ENCODE data around the gene RNF223. TPM values are rescaled to one million over a fixed set of nuclear protein-coding genes. Genes with fewer than 3 reads are reported as not detected.

Gene RNF223
- total and polyA plus RNA-seq, 2 of the 13 experiments (the other 11 are each of a cell fraction or from before 2014, with no cell fraction given): 0.03 TPM; not detected in 1

DNA sequence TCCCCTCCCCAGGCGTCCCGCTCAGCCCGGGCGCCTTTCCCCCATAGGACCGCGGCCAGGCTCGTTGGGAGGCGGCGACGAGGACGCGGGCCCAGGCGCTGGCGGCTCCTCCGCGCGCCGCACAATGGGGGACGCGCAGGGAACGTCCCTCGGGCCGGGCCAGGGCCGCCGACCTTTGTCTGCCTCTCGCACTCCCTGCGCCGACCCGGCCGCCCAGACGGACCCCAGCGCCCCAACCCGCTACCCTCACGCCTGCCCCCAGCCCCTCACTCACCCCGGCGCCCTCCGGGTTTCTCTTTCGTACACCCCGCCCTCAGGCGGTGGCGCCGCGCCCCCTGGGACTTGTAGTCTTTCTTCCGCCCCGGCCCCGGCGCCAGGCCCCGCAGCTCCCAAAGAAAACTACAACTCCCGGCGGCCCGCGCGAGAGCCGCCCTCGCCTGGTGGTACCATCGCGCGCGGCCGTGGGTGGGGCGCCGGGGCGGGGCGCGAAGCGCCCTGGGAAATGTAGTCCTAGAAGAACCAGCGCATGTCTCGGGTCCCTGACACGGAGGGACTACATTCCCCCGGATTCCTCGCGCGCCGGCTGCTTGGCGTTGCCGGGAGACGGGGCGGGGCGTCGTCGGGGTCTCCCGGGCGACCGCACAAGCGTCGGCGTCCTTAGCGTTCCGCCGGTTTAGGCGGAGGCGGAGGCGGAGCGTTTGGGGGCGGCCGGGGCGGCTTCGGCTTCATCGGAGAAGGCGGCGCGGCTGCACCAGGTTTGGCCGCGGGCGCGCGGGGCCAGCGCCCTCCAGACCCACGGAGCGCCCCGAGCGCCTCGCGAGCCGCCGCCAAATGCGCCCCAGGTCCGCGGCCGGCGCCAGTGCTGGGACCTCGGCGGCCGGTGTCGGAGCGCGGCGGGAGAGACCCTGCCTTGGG is 41.9 kb upstream of the RNF223 start, which contains the start of gene C1orf159 (continued):
- TF ChIP-seq THAP9 (CRISPR knock-in tag; IDR thresholded peaks at IDR 0.05; ENCODE audit: borderline replicate concordance) (peak; percentile 18; the same call in 1 of the 2 replicates), NCOA5 (CRISPR knock-in tag; IDR thresholded peaks at IDR 0.05) (no peak), MTF2 (CRISPR knock-in tag; IDR thresholded peaks at IDR 0.05; ENCODE audit: borderline replicate concordance) (no peak), TOPORS (CRISPR knock-in tag; IDR thresholded peaks at IDR 0.05) (no peak), NFE2 (CRISPR knock-in tag; IDR thresholded peaks at IDR 0.05) (no peak), FOXK1 (CRISPR knock-in tag; IDR thresholded peaks at IDR 0.05; ENCODE audit: borderline replicate concordance, low read depth) (peak; percentile 87; the same call in 1 of the 2 replicates), ZNF720 (CRISPR knock-in tag; IDR thresholded peaks at IDR 0.05) (no peak), STAT5B (CRISPR knock-in tag; IDR thresholded peaks at IDR 0.05) (no peak), ZNF234 (CRISPR knock-in tag; conservative IDR thresholded peaks at IDR 0.05) (0 out of 2 replicates have a peak, but pooled peaks have one; percentile 15), PHF5A (CRISPR knock-in tag; IDR thresholded peaks at IDR 0.05; ENCODE audit: low read depth, unreplicated experiment) (no peak), ZBTB46 (CRISPR knock-in tag; IDR thresholded peaks at IDR 0.05; ENCODE audit: borderline replicate concordance) (no peak), SCMH1 (CRISPR knock-in tag; IDR thresholded peaks at IDR 0.05; ENCODE audit: borderline replicate concordance) (no peak), ZBTB25 (CRISPR knock-in tag; IDR thresholded peaks at IDR 0.05) (no peak; the same call in 1 of the 2 replicates), ZBTB39 (CRISPR knock-in tag; IDR thresholded peaks at IDR 0.05) (no peak), NFKBIZ (CRISPR knock-in tag; IDR thresholded peaks at IDR 0.05) (no peak; the same call in 1 of the 2 replicates), ZNF274 (CRISPR knock-in tag; IDR thresholded peaks at IDR 0.05) (0 out of 2 replicates have a peak, but pooled peaks have one; percentile 18), MEIS1 (CRISPR knock-in tag; IDR thresholded peaks at IDR 0.05; ENCODE audit: borderline replicate concordance) (no peak)
- TF ChIP-seq, protein P1, sequence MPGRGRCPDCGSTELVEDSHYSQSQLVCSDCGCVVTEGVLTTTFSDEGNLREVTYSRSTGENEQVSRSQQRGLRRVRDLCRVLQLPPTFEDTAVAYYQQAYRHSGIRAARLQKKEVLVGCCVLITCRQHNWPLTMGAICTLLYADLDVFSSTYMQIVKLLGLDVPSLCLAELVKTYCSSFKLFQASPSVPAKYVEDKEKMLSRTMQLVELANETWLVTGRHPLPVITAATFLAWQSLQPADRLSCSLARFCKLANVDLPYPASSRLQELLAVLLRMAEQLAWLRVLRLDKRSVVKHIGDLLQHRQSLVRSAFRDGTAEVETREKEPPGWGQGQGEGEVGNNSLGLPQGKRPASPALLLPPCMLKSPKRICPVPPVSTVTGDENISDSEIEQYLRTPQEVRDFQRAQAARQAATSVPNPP (CRISPR knock-in tag; IDR thresholded peaks at IDR 0.05): no peak
- TF ChIP-seq, protein P2, sequence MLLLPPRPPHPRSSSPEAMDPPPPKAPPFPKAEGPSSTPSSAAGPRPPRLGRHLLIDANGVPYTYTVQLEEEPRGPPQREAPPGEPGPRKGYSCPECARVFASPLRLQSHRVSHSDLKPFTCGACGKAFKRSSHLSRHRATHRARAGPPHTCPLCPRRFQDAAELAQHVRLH (CRISPR knock-in tag; IDR thresholded peaks at IDR 0.05; ENCODE audit: borderline replicate concordance, low read depth): 0 out of 2 replicates have a peak, but pooled peaks have one; percentile 61

Data from HepG2 (cell line).